HT-29 (cell line): ENCODE measurements around the gene C14orf119. TPM values are rescaled to one million over a fixed set of nuclear protein-coding genes. Genes with fewer than 3 reads are reported as not detected.

ENCODE experiments used
- DNase-seq: peaks from one replicate; pipeline ENCODE4 v3.0.0-alpha.2; 2015; ENCODE audit warnings: low spot score
- total RNA-seq: library from RNA; depleted of rRNA; stranded (reverse); fragments of >200 nt; shearing (Covaris generic); gene quantifications from 2 replicates; pipeline ENCODE4 v1.2.3, GENCODE V29; 2014

The C14orf119 gene
- total RNA-seq, 1 experiment from 2014 or later, result 31.4 TPM

- DNase-seq, result no peak
Observed at GRCh38 chr14:23126548-23127278, 31.4 kb downstream of the C14orf119 start.

- no peak for DNase-seq
Observed at GRCh38 chr14:23127861-23128260, 32.6 kb downstream of the C14orf119 start.

- no peak for DNase-seq
Observed at GRCh38 chr14:23128969-23129758, 33.9 kb downstream of the C14orf119 start.

GRCh38 chr14:23129759-23130316 is 34.5 kb downstream of the C14orf119 start:
- no peak for DNase-seq

- no peak for DNase-seq
Observed at GRCh38 chr14:23130871-23131270, 35.6 kb downstream of the C14orf119 start.

GRCh38 chr14:23131482-23131881 is 36.2 kb downstream of the C14orf119 start:
- no peak for DNase-seq

GRCh38 chr14:23132970-23133369 is 37.7 kb downstream of the C14orf119 start:
- no peak for DNase-seq

GRCh38 chr14:23136566-23137133 is 41.3 kb downstream of the C14orf119 start:
- no peak for DNase-seq

- DNase-seq, result no peak
Observed at GRCh38 chr14:23137192-23137812, 42.0 kb downstream of the C14orf119 start.

- DNase-seq, result no peak
Observed at GRCh38 chr14:23137813-23138535, 42.7 kb downstream of the C14orf119 start.

- DNase-seq, result no peak
Observed at GRCh38 chr14:23139874-23140273, 44.6 kb downstream of the C14orf119 start.

GRCh38 chr14:23140371-23140770 is 45.1 kb downstream of the C14orf119 start:
- DNase-seq, result no peak

- no peak for DNase-seq
Observed at GRCh38 chr14:23141706-23142444, 46.6 kb downstream of the C14orf119 start.

GRCh38 chr14:23142826-23143225 is 47.5 kb downstream of the C14orf119 start:
- DNase-seq, result no peak

GRCh38 chr14:23143911-23144310 is 48.6 kb downstream of the C14orf119 start:
- no peak for DNase-seq

- no peak for DNase-seq
Observed at GRCh38 chr14:23145794-23146350, 50.6 kb downstream of the C14orf119 start.

- DNase-seq, result no peak
Observed at GRCh38 chr14:23146351-23146910, 51.1 kb downstream of the C14orf119 start.

GRCh38 chr14:23146980-23147379 is 51.7 kb downstream of the C14orf119 start:
- no peak for DNase-seq

GRCh38 chr14:23147676-23148075 is 52.4 kb downstream of the C14orf119 start:
- DNase-seq, result no peak
